T47D (cell line): ENCODE data around the gene DOK5.

Experiments used
- DNase-seq, 2 experiments: peaks; one replicate each; pipeline versions ENCODE4 v3.0.0 to v3.0.0-alpha.2; 2011 to 2012; ENCODE audit warnings: low read depth in 1 of 2, low spot score in 1 of 2
- JUND ChIP-seq: IDR thresholded peaks from 2 replicates; pipeline ENCODE4 v1.6.1; 2012; ENCODE audit warnings: low read depth
- in situ Hi-C: cut with HindIII; loops from 2 replicates; pipeline ENCODE4 v1.10.0; 2016; ENCODE audit warnings: low sequenced_read_pairs, low pct_unique_long_range_greater_than_20kb

The DOK5 gene

DNA sequence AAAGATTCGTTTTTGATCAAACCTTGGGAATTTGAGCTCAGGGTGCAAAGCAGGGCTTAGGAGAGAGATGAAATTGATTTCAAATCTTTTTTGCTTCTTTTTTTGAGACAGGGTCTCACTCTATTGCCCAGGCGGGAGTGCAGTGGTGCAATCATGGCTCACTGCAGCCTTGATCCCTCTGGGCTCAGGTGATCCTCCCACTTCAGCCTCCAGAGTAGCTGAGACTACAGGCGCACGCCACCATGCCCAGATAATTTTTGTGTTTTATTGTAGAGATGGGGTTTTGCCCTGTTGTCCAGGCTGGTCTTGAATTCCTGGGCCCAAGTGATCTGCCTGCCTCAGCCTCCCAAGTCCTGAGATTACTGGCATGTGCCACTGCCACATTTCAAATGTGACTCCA is 58.7 kb downstream of the DOK5 start:
- no peak for DNase-seq
- in situ Hi-C loops, result no loop called here
- no peak for TF ChIP-seq JUND

DNA sequence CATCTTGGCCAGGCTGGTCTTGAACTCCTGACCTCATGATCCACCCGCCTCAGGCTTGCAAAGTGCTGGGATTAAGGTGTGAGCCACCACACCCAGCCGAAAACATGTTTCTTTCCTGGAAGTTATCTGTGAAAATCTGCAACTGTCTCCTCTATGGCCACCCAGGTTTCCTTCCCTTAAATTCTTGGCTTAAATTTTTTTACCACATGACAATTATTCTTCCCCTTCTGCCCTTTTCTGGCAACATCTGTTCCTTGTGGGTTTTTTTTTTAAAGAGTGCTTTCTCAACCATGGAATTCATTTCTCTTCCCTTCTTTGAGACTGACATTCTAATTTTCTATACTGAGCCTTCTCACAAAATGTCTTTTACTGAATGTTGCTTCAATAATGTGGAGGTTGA is 59.6 kb downstream of the DOK5 start:
- in situ Hi-C loops, result no loop called here
- TF ChIP-seq JUND, result no peak
- DNase-seq, result no peak

DNA sequence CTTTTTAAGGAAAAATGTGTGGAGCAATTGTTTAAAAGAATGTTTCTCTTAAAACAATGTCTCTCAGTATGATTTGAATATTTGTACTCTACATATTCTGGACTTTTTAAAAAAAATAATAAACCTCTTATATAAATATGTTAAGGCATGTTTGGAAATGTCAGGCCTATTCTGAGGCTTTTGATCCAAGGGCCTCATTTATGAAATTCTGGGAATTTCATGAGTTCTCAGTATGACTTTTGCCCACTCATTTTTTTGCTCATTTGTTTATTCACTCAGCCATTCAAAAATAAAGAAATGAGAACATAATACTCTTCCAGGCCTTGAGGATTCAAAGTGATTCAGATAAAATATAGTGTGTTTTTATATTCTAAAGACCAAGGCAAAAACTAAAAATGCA is 60.4 kb downstream of the DOK5 start:
- no peak for DNase-seq
- no peak for TF ChIP-seq JUND
- in situ Hi-C loops, result no loop called here

DNA sequence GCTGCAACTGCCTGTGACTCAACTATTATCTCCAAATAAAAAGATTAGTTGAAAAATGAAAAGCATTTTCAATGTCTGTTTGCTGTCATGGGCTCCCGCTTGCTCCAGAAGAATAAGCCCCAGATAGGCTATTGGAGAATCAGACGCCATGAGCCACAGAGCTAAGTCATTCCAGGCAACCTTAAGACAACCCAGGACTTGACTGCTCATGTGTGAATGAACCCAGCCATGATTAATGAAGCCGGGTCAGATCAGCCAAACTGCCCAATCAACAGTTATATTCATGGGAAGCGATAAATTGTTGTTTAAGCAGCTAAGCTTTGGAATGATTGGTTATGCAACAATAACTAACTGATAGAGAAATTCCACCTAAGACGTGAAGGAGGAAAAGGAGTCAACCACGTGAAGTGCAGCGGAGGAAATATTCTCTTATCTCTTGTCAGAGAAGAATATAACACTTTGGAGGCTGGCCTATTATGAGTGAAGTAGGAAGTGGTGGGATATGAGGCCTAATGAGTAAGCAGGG is 64.2 kb downstream of the DOK5 start:
- no peak for DNase-seq
- TF ChIP-seq JUND, result no peak
- in situ Hi-C loops, result no loop called here

DNA sequence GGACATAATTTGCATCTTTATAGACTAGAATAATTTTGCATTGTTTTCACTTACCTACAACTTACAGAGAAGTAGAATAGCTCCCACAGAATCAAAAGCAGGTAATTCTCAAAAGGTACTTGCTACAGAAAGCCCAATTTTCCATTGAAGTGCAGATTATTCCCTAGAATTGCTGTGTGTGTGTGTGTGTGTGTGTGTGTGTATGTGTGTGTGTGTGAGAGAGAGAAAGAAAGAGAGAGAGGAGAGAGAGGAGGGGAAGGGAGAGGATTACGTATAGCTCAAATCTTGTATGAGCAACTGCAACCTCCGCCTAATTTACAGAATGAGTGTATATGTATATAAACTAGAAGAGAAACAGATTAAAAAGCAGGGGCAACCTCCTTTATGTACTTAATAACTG is 68.0 kb downstream of the DOK5 start:
- DNase-seq, result no peak
- TF ChIP-seq JUND, result no peak

DNA sequence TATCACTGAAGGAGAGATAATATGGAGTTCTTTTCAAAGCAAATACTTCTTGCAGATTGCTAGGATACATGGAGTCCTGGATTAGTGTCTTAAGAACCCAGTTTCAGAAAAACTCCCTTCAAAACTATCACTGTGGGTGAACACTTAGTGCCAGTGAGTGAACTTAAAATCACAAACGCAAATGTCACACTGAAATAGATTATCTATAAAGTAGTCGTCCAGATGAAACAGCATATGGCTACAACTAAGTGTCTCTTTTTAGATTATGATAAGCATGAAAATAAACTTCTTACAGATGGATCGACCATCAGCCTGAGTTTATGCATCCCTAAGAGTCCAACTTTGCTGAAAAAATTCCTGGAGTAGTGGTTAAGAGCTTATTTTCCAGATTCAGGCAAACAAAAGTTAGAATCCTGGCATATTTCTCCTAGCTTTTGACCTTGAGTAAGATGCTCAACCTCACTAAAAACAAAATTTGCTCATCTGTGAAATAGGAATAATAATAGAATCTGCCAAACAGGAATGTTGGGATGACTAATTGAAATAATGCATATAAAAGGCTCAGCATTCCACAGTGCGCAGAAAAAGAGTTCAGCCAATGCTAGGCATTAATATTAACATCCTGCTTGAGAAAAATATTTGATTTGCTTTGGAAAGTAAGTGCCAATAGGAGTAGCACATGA is 70.4 kb downstream of the DOK5 start:
- in situ Hi-C loops, result no loop called here
- TF ChIP-seq JUND, result no peak
- DNase-seq, result no peak

More for the DNA sequence above, 68.0 kb downstream of the DOK5 start:
- in situ Hi-C loops, result no loop called here

DNA sequence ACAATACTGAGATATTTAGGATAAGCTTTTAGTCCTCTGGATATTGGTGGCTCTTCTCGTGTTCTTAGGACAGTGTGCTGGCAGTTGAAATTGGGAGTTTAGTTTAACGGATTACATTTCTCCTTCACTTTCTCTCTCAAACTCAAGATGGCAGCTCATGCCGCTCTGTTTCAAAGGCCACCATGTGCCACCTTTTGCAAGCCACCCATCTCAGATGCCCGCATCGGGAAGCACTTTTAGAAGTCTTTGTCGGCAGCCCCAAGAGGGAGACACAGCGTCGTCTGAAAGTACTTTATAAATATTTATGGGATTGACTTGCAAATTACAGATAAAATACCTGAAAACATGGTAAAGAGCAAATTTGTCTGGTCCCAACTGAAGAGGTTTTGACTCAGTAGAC is 73.5 kb downstream of the DOK5 start:
- in situ Hi-C loops, result no loop called here
- TF ChIP-seq JUND, result no peak
- DNase-seq, result no peak

DNA sequence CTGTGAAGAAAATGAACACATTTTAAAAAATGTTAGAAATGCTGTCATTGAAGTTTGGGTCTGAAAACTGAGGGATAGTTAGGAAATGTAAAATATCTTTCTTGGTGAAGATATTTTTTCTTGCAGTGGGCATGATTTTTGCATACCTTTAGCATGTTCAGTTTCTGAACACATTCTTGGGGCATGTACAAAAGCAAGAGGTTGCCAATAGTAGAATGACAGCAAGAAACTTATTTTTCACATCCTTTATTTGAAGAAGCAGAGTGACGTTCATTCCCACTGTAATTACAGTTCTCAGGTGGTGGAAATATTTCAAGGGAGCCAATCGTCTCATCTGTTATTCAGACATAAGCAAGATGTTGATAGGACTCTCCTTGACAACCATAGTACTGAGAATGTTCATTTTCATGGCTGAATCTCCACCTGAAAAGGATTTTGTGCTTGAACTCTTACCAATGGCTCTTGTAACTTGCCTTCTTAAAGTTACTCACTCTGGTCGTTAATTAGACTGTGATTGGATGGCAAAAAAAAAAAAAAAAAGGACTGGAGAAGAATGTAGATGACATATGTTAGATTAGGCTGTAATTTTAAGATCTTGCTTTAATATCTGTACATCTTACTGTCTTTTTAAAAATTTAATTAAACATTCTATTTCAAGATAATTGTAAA is 74.4 kb downstream of the DOK5 start:
- in situ Hi-C loops, result no loop called here
- no peak for DNase-seq
- no peak for TF ChIP-seq JUND

DNA sequence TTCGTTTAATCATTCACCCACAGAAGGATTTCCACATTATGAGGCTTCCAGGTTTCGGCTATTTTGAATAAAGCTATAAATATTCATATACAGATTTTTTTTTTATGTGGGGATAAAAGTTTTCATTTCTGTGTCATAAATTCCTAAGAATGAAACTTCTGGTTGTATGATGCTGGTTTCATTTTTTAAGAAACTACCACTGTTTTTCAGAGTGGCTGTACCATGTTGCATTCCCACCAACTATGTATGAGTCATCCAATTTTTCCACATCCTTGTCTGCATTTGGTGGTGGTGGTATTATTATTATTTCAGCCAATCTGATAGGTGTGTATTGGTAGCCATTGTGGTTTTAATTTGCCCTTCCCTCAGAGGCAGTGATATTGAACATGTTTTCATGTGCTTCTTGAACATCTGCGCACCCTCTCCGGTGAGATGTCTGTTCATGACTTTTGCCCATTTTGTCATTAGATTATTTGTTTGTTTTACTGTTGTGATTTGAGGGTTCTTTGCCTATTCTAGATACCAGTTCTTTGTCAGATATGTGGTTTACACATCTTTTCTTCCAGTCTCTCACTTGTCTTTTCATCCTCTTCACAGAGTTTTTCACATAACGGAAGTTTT is 75.5 kb downstream of the DOK5 start:
- in situ Hi-C loops, result no loop called here
- TF ChIP-seq JUND, result no peak

DNA sequence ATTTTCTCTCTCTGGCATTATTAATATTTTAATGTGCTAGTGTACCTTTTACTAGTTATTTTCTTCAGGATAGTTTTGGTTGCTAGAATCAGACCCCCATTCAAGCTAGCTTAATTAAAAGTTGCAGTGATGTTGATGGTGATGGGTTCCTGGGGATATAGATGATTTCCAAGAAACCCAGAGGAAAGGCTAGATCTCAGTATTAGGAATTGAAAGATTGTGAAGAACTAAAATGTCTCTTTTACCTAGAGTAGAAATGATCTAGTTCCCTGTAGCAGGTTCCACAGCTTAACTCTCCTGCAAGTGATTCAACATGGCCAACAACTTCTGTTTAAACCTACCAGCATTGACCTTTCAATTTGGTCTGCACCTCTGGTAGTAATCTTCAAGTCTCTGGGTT is 78.6 kb downstream of the DOK5 start:
- TF ChIP-seq JUND, result no peak
- in situ Hi-C loops, result no loop called here
- no peak for DNase-seq

More for the DNA sequence above, 75.5 kb downstream of the DOK5 start:
- no peak for DNase-seq

DNA sequence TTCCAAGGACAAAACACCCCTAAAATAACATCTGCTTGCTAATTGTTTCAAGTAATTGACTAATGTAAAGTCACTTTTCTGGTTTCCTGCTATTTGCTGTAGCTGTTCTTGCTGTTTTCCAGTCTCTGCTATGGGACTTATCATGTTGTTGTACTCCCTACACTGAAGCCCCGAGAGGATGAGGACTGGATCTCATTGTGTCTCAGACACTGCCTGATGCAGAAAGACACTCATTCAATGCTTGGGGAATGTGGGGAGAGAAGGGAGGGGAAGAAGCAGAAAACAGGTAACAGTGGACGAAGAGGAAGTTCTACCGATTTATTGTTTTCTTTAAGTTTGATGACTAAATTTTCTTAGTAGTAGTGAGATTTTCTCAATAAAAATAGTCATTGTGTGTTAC is 79.8 kb downstream of the DOK5 start:
- in situ Hi-C loops, result no loop called here
- TF ChIP-seq JUND, result no peak
- DNase-seq, result no peak

DNA sequence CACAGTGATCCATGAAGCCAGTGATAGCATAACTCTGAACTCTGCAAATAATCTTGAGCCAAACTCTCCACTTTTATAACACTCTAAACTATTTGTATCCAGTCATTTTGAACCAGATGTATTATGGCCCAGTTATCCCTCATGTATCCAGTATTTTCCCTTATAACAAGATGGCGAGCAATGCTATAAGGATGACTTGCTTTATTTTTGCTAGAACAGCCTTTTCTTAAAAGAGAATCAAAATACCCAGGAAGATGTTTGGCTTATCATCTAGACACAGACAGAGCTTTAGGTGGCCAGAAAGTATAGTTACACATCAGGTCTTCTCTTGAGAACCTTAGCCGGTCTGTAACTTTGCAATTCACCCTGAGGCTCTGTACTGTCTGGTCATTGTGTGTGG is 81.0 kb downstream of the DOK5 start:
- DNase-seq, result no peak
- in situ Hi-C loops, result no loop called here
- no peak for TF ChIP-seq JUND
